ENCODE measurements around the gene HIGD1C. TPM values are rescaled to one million over a fixed set of nuclear protein-coding genes. Genes with fewer than 3 reads are reported as not detected.
"Not testable (repeated sequence)": the region's sequence is repeated elsewhere in the genome, so short reads cannot be mapped to it uniquely, and the experiment has no call there.

The HIGD1C gene
- not detected for total RNA-seq

DNA sequence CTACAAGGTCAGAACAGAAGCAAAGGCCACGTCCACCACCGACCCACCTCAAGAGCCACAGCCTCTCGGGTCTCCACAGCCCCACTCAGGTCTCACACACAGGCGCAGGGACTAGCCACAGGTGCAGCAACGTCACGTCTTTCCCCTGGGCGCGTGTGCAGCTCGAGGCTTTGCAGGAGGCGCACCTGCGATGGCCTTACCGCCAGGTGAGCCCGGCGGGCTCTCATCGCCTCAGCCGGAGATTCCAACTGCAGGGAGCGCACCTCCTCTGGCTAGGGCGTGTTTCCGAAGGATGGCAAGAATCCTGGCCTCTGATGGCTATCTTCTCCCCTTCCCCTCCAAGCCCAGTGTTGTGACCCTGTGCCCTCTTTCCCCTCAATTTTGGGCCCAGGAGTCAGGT, at the start of gene HIGD1C:
Gene HIGD1C (plus strand): TSS at position 35 of the 400 bp plus-strand sequence. CDS start 1,455 bp downstream, outside the sequence.
- Histone ChIP-seq H3K4me1 (replicated peaks) (no peaks in the 10 kb centered on the region), H3K36me3 (no peaks in the 10 kb centered on the region), H3K4me3 (no peak within 1 kb of the TSS), H3K27ac (no peak within 1 kb of the TSS), H3K9me3 (no peaks in the 10 kb centered on the region), H3K27me3 (replicated peaks; ENCODE audit: insufficient read depth) (no peaks in the 10 kb centered on the region)
- TF ChIP-seq POLR2AphosphoS5 (IDR thresholded peaks at IDR 0.05) (no peak), POLR2A (IDR thresholded peaks at IDR 0.05) (no peak)
- TF ChIP-seq, protein P1, sequence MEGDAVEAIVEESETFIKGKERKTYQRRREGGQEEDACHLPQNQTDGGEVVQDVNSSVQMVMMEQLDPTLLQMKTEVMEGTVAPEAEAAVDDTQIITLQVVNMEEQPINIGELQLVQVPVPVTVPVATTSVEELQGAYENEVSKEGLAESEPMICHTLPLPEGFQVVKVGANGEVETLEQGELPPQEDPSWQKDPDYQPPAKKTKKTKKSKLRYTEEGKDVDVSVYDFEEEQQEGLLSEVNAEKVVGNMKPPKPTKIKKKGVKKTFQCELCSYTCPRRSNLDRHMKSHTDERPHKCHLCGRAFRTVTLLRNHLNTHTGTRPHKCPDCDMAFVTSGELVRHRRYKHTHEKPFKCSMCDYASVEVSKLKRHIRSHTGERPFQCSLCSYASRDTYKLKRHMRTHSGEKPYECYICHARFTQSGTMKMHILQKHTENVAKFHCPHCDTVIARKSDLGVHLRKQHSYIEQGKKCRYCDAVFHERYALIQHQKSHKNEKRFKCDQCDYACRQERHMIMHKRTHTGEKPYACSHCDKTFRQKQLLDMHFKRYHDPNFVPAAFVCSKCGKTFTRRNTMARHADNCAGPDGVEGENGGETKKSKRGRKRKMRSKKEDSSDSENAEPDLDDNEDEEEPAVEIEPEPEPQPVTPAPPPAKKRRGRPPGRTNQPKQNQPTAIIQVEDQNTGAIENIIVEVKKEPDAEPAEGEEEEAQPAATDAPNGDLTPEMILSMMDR (IDR thresholded peaks at IDR 0.05): no peak
- intact Hi-C loops (cut with DNase I): no loop called here
- WGBS: 96% methylated on average over 19 of the region's 19 CpGs
- DNase-seq (ENCODE audit: low spot score): no peak

DNA sequence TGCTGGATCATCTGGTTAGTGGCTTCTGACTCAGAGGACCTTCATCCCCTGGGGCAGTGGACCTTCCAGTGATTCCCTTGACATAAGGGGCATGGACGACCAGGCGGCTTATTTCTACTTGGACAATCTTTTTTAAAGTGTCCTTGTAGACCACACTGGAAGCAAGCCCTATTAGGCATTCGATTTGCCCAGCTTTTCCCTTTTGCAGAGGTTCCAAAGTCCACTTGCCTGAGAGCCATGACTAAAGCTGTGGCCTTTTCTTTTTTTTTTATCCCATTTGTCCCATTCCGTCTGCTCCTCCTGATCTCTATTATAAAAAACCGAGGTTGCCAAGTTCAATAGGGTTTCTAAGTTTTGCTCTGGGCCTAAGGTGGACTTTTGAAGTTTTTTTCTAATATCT, 43.9 kb upstream of the HIGD1C start:
- intact Hi-C loops (cut with DNase I); H3K27ac ChIP-seq; DNase-seq (ENCODE audit: low spot score); H3K4me1 ChIP-seq (replicated peaks); H3K4me3 ChIP-seq; H3K9me3 ChIP-seq; H3K36me3 ChIP-seq; H3K27me3 ChIP-seq (replicated peaks; ENCODE audit: insufficient read depth): not testable (repeated sequence)
- WGBS: 91% methylated on average over 5 of the region's 5 CpGs

DNA sequence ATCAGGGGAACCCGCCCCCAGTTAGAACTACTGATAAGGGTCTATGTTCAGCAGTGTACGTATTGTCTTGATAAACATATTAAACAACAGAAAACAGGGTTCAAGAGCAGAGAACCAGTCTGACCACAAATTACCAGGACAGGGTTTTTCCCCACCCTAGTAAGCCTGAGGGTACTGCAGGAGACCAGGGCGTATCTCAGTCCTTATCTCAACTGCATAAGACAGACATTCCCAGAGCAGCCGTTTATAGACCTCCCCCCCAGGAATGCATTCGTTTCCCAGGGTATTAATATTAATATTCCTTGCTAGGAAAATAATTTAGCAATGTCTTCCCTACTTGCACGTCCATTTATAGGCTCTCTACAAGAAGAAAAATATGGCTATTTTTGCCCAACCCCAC, 40.0 kb upstream of the HIGD1C start:
- H3K27ac ChIP-seq; DNase-seq (ENCODE audit: low spot score); H3K4me3 ChIP-seq; intact Hi-C loops (cut with DNase I); H3K36me3 ChIP-seq; H3K27me3 ChIP-seq (replicated peaks; ENCODE audit: insufficient read depth); H3K9me3 ChIP-seq; H3K4me1 ChIP-seq (replicated peaks): not testable (repeated sequence)
- WGBS: 89% methylated on average over 6 of the region's 6 CpGs

DNA sequence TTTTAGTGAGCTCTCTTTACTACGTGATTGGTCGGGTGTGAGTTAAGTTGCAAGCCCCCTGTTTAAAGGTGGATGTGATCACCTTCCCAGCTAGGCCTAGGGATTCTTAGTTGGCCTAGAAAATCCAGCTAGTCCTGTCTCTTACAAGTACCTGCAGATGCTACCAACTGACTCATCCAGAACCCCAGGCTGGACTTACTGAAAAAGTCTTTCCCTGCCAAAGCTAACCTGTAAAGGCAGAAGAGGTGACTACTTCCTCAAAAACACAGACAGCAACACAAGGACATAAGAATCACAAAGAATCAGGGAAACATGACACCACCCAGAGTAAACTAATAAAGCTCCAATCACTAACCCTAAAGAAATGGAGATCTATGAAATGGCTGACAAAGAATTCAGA, 39.1 kb upstream of the HIGD1C start:
- intact Hi-C loops (cut with DNase I): no loop called here
- Histone ChIP-seq H3K9me3 (no peaks in the 10 kb centered on the region), H3K4me3 (no peak overlapping the region), H3K27ac (no peak overlapping the region), H3K4me1 (replicated peaks) (no peaks in the 10 kb centered on the region), H3K27me3 (replicated peaks; ENCODE audit: insufficient read depth) (no peaks in the 10 kb centered on the region), H3K36me3 (no peaks in the 10 kb centered on the region)
- no peak for TF ChIP-seq POLR2A (IDR thresholded peaks at IDR 0.05)
- TF ChIP-seq, protein P1 (IDR thresholded peaks at IDR 0.05): no peak
- peak; percentile 22 for TF ChIP-seq POLR2AphosphoS5 (IDR thresholded peaks at IDR 0.05)
- no peak for DNase-seq (ENCODE audit: low spot score)
- WGBS: 94% methylated on average over 2 of the region's 2 CpGs

DNA sequence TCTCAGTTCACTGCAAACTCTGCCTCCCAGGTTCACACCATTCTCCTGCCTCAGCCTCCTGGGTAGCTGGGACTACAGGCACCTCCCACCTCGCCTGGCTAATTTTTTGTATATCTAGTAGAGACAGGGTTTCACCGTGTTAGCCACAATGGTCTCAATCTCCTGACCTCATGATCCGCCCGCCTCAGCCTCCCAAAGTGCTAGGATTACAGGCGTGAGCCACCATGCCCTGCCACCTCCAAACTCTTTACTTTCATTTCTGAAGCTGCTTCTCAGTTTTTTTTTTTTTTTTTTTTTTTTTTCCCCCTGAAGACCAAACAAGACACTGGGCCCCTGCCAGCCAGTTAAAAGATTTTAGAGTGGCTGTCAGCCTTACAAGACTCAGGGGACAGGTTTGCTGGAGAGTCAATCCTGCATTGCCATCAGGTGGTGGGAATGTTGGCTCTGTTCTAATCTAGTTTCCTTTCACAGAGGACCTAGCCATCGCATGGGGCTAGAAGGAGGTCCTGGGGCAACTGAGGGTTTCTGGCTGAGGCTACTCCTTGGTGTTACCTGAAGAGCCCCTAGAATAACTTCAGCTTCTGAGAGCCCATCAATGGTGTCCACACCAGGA, 37.4 kb upstream of the HIGD1C start:
- H3K27ac ChIP-seq: no peak overlapping the region
- H3K9me3 ChIP-seq: no peaks in the 10 kb centered on the region
- TF ChIP-seq POLR2A (IDR thresholded peaks at IDR 0.05) (no peak), POLR2AphosphoS5 (IDR thresholded peaks at IDR 0.05) (no peak)
- TF ChIP-seq, protein P1 (IDR thresholded peaks at IDR 0.05): no peak
- H3K4me1 ChIP-seq (replicated peaks): no peaks in the 10 kb centered on the region
- H3K4me3 ChIP-seq: no peak overlapping the region
- intact Hi-C loops (cut with DNase I): no loop called here
- no peak for DNase-seq (ENCODE audit: low spot score)
- no peaks in the 10 kb centered on the region for H3K27me3 ChIP-seq (replicated peaks; ENCODE audit: insufficient read depth)
- WGBS: 80% methylated on average over 6 of the region's 6 CpGs
- no peaks in the 10 kb centered on the region for H3K36me3 ChIP-seq

DNA sequence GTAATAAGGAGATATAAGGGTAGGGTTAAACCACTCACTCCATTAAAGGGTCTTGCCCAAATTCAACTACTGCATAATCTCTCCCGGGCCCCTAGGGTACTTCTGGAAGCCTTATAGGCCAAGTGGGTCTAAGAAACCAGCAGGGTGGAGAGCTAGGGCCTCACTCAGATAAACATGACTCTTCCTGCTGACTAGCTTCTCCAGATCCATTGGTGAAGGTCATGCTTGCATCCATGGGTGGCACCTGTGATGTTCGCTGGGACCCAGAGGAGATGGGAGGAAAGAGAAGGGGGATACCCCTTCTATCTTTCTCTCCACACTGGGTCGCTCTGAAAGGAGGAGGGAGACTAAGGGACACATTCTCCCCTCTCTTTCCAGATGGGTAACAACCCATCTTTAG, 36.1 kb upstream of the HIGD1C start:
- WGBS: 88% methylated on average over 3 of the region's 3 CpGs
- Histone ChIP-seq H3K4me3 (no peak overlapping the region), H3K27ac (no peak overlapping the region), H3K36me3 (no peaks in the 10 kb centered on the region), H3K4me1 (replicated peaks) (no peaks in the 10 kb centered on the region), H3K9me3 (no peaks in the 10 kb centered on the region), H3K27me3 (replicated peaks; ENCODE audit: insufficient read depth) (no peaks in the 10 kb centered on the region)
- intact Hi-C loops (cut with DNase I): no loop called here
- TF ChIP-seq, protein P1 (IDR thresholded peaks at IDR 0.05): no peak
- no peak for TF ChIP-seq POLR2A (IDR thresholded peaks at IDR 0.05)
- TF ChIP-seq POLR2AphosphoS5 (IDR thresholded peaks at IDR 0.05): no peak
- DNase-seq (ENCODE audit: low spot score): no peak
